ENCODE results near the gene MAP1B. TPM values are rescaled to one million over a fixed set of nuclear protein-coding genes. Genes with fewer than 3 reads are reported as not detected.
A peak's percentile ranks its signal among the peaks of the same experiment; 100 is the strongest.

The MAP1B gene
- polyA plus RNA-seq, 1 donor (not counting 4 experiments of a cell fraction or from before 2014, with no cell fraction given) = 3.3 TPM

- TF ChIP-seq CTCF (optimal IDR thresholded peaks at IDR 0.05 in 1 of 3, IDR thresholded peaks at IDR 0.05 in 1 of 3, conservative IDR thresholded peaks at IDR 0.05 in 1 of 3; ENCODE audit: extremely low read depth in 1 of 3, insufficient read depth in 2 of 3, low read length in 3 of 3) (no peak), EZH2 (IDR thresholded peaks at IDR 0.05; ENCODE audit: low read length) (no peak)
- Histone ChIP-seq H2AFZ (ENCODE audit: control insufficient read depth, low read length) (no peak overlapping the region), H4K20me1 (ENCODE audit: control insufficient read depth, extremely low read depth, insufficient read depth, low read length) (no peaks in the 10 kb centered on the region), H3K9me1 (ENCODE audit: control insufficient read depth, extremely low read depth, insufficient read depth, low read length) (no peaks in the 10 kb centered on the region), H3K9ac (ENCODE audit: control insufficient read depth, extremely low read depth, insufficient read depth, low read length) (no peak overlapping the region), H3K79me2 (ENCODE audit: control insufficient read depth, insufficient read depth, low read length) (no peaks in the 10 kb centered on the region), H3K9me3 (ENCODE audit: control insufficient read depth, low read depth, low read length) (no peaks in the 10 kb centered on the region), H3K4me3 (ENCODE audit: control insufficient read depth in 2 of 3, extremely low read depth in 1 of 3, insufficient read depth in 2 of 3, low read depth in 1 of 3, low read length in 3 of 3) (no peak overlapping the region), H3K4me2 (ENCODE audit: control insufficient read depth, extremely low read depth, insufficient read depth, low read depth, low read length) (no peak overlapping the region), H3K27me3 (ENCODE audit: control insufficient read depth, extremely low read depth, insufficient read depth, low read length) (peaks cover 3% of the 10 kb centered on the region), H3K27ac (ENCODE audit: control insufficient read depth, insufficient read depth, low read length) (no peak overlapping the region), H3K36me3 (ENCODE audit: control insufficient read depth in 2 of 2, extremely low read depth in 1 of 2, insufficient read depth in 2 of 2, low read length in 2 of 2) (no peaks in the 10 kb centered on the region), H3K4me1 (ENCODE audit: control insufficient read depth, extremely low read depth, insufficient read depth, low read length) (no peaks in the 10 kb centered on the region)
- dilution Hi-C loops (cut with MboI; ENCODE audit: extremely low pct_ligation_motif_present, low sequenced_read_pairs) = no loop called here
- no peak for FAIRE-seq
- DNase-seq (ENCODE audit: low read depth, low spot score) = no peak
These were observed 28.0 kb upstream of the MAP1B start for GRCh38 chr5:72079288-72079687.

- Histone ChIP-seq H3K4me3 (ENCODE audit: control insufficient read depth in 2 of 3, extremely low read depth in 1 of 3, insufficient read depth in 2 of 3, low read depth in 1 of 3, low read length in 3 of 3) (no peak overlapping the region), H4K20me1 (ENCODE audit: control insufficient read depth, extremely low read depth, insufficient read depth, low read length) (no peaks in the 10 kb centered on the region), H3K4me2 (ENCODE audit: control insufficient read depth, extremely low read depth, insufficient read depth, low read depth, low read length) (no peak overlapping the region), H3K27ac (ENCODE audit: control insufficient read depth, insufficient read depth, low read length) (no peak overlapping the region), H3K36me3 (ENCODE audit: control insufficient read depth in 2 of 2, extremely low read depth in 1 of 2, insufficient read depth in 2 of 2, low read length in 2 of 2) (no peaks in the 10 kb centered on the region), H3K79me2 (ENCODE audit: control insufficient read depth, insufficient read depth, low read length) (no peaks in the 10 kb centered on the region), H3K9me1 (ENCODE audit: control insufficient read depth, extremely low read depth, insufficient read depth, low read length) (no peaks in the 10 kb centered on the region), H3K27me3 (ENCODE audit: control insufficient read depth, extremely low read depth, insufficient read depth, low read length) (peaks cover 3% of the 10 kb centered on the region), H2AFZ (ENCODE audit: control insufficient read depth, low read length) (no peak overlapping the region), H3K4me1 (ENCODE audit: control insufficient read depth, extremely low read depth, insufficient read depth, low read length) (no peaks in the 10 kb centered on the region), H3K9me3 (ENCODE audit: control insufficient read depth, low read depth, low read length) (no peaks in the 10 kb centered on the region), H3K9ac (ENCODE audit: control insufficient read depth, extremely low read depth, insufficient read depth, low read length) (no peak overlapping the region)
- DNase-seq (ENCODE audit: low read depth, low spot score) (no peak), FAIRE-seq (no peak)
- no peak for TF ChIP-seq EZH2 (IDR thresholded peaks at IDR 0.05; ENCODE audit: low read length)
- TF ChIP-seq CTCF (optimal IDR thresholded peaks at IDR 0.05 in 1 of 3, IDR thresholded peaks at IDR 0.05 in 1 of 3, conservative IDR thresholded peaks at IDR 0.05 in 1 of 3; ENCODE audit: extremely low read depth in 1 of 3, insufficient read depth in 2 of 3, low read length in 3 of 3) = peak in 2 of 3 experiments; percentile 6 to 14
- dilution Hi-C loops (cut with MboI; ENCODE audit: extremely low pct_ligation_motif_present, low sequenced_read_pairs) = no loop called here
These were observed 25.2 kb upstream of the MAP1B start for GRCh38 chr5:72082048-72082447.
